Activated CD4-positive, CD25-positive, alpha-beta regulatory T cell (primary cell): ENCODE data around the gene HAO1.

Source experiments
- DNase-seq, 4 experiments: peaks; one replicate each; lab custom pipeline; 2025; lab: John Stamatoyannopoulos, UW

HAO1 gene

DNA sequence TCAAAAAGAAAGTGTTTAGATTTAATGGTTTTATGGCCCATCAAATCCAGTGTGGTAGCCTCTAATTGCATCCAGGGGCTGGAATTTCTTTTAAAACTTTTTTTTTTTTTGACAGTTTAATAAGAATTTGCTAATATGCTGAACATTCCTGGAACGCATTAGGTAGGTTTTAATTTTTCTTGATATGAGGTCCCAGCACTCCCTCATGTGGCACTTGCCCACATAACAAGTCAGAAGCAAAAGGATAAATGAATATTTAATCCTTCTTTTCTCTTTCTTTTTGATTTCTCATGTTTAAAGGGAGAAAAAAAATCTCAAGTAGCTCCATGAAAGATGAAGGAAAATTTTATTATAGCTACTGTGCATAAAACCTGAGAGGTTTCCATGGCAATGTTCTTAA is 13.5 kb downstream of the HAO1 start:
- no peak for DNase-seq

DNA sequence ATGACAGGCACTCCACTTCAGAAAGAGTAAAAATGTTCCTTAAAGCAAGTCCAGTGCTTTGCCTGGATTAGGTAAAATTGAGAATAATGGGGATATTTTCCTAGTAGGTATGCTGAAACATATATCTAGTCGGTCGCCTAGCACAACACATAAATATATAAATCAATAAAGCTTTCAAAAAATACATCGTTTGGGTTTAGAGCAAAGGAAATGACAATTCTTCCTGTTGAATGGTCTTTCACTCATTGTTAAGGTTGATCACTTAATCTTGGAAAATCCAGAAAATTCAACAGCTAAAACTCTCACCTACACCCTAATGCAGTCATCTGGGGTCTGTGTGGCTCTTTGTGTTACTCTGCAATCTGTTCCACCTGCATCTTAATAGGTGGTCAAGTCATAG is 13.9 kb downstream of the HAO1 start:
- no peak for DNase-seq

DNA sequence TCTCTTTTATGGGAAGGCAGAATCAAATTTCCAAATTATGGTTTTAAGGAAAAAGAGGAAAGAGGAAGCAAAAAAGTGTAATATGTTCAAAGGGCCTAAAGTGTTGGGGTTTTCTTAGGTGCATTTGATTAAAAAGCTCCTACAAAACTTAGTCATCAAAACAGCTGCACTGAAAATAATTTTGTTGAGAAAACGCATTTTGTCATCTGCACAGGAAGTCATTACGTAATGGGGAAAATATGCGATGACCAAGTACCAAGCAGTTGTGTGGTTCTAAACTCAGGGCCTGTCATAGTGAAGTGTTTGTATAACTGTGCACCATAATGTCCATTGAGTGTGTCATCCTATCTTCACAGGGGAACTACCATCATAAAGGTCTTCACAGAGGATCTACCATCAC is 15.6 kb downstream of the HAO1 start:
- no peak for DNase-seq

DNA sequence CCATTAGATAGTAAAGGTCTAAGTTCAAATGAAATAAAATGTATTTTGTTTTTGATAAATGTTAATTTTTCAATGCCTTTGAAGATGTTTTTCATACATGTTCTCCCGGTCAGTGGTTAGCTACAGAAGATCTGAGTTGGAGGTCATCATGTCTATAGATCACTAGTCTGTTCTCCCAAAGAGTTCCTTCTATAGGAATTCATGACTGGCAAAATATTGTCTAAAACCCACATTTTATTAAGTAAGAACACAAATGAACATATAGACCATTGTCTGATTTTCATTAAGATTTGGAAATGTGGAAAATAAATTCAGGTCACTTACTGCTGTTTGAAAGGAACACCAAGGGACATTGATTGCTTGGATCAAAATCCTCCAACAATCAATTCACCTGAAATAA is 23.6 kb downstream of the HAO1 start:
- DNase-seq = no peak

DNA sequence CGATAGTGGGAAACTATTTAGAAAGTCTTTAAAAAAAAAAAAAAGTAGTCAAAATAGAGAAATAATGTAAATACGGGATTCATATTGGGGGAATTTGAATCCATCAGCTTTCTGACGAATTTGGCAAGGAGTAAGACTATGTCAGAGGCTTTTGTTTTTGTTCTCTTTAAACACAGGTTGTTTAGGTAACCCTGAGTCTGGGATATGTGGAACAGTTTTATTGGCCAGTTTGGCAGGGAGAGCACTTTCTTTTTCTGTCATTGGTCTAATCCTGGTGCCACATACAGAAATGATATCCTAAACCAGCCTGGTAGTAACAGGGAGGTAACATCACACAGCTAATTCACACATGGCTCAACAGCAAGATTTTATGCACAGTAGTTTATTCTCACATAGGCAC is 27.7 kb downstream of the HAO1 start:
- no peak for DNase-seq

DNA sequence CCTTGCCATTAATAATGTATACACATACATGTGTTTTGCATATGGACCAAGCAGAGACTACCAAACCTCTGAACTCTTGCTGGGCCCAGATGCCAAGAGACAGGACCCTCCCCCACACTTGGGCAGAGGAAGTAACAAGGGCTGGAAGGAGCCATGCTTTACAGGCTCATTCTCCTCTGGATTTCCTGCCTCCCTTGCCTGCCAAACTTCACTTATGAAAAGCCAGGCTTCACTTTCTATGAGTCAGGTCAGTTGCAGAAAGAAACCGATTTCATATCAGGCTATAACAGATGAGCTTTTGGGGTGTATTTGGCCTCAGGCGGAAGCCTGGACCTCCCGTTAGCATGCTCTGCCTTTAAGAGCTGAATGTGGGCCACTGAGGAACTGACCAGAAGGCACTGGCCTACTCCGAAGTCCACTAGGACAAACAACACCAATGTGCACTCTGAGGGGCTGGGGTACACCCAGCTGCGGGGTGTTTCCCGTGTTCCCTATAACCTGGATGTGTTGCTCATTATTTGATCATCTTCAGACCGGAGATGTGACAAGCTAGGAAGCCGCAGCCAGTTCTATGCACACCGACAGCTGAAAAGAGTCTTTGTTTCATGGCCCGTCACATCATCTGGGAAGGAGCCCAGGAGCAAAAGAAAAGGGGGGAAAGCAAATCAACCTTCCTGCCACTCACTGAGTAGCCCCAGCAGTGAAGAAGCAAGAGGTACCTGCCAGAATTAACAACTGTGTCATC is 28.5 kb downstream of the HAO1 start:
- no peak for DNase-seq

DNA sequence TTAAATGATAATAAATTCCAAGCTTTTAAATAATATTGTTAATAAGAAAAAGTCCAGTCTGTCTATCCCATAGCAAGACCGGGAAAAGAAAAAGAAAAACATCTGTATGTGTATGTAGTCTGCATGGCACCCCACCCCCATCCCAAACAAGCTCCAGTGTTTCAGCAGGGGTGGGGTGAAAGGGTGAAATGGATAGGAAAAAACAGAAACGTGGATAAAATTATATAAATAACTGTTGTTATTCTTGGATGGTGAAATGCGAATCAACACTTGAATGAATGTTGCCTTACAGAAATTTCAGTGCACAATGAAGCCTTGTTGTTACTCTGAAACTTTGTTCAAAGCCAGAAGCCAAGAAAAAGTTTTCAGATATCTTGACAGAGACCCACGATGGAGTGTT is 31.4 kb downstream of the HAO1 start:
- DNase-seq = no peak

DNA sequence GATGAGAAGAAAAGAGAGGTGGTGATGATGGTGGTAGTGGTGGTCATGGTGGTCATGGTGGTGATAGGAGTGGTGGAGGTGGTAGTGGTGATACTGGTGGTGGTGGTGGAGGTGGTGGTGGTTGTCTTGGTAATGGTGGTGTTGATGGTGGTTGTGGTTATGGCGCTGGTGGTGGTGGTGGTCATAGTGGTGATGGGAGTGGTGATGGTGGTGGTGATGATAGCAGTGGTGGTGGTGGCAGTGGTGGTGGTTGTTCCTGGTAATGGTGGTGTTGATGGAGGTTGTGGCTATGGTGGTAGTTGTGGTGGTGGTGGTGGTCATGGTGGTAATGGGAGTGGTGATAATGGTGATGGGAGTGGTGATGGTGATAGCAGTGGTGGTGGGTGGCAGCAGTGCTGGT is 36.8 kb downstream of the HAO1 start:
- DNase-seq = no peak

DNA sequence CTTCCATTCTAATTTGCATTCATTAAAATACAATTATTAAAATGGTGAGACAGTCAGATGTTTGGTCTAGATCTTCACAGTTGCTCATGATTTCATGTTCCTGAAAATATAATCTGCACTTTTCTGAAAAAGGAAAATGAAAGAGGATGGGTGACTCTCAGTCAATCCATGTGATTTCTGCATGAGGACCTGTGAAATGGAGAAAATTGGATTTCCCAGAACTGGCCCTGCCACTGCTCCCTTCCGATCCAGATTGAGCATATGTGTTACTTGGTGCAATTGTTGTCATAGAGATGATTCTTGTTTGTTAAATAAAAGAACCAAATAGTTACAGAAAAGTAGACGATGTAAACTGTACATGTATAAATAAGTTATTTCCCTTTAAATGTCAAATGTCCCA is 37.4 kb downstream of the HAO1 start:
- no peak for DNase-seq

DNA sequence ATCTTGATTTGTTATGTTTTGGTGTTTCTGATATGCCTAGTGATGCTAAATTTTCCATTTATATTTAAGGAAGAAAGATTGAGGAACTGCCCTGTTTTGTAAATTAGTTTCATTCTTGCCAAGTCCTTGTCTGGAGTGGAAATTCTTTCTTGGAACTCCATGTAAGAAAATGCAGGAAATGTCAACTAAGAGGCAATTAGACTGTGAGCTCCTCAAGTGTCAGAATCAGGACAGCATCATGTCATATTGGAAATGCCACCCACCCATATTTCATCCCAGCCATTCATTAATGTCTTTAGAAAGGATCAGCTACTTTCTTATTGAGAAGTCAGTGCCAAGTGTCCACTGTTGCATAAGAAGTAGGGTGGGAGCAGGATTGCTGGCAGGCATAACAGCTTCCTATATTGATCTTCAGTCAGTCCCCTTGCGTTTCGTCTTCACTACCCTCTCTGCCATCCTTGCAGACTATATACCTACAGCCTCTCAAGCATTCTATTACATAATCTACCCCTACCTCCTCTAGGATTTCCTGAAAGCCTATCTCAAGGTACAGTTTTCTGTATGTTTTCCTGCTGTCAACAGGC is 42.4 kb downstream of the HAO1 start:
- DNase-seq = no peak

DNA sequence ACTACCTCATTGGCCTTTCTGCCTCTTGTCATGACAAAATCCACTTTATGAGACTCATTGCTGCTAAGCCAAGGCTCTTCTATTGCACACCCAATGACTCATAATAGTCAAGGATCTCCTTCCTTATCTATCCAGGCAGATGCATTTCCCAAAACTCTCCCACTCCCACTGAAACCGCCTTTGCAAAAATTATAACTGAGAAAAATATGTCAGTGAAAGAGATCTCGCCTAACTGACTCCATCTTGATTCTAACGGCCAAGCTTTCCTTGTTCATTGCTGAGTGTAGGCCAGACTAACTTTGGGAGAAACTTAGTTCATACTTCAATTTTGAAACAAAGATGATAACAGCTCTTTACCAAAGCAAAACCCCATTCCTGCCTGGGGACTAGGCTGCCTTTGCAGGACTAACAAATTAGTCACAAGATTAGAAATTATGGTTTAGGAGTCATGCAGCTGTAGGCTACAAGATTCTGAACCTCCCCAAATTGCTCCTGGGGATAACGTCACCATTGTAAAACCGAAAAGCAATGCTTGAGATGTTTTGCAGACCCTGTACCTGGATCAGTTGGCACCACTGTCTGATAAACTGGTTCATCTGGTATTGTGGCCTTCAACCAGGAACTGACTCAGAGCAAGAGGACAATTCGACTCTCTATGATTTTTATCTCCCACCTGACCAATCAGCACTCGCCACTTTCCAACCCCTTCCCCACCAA is 47.1 kb downstream of the HAO1 start:
- no peak for DNase-seq

DNA sequence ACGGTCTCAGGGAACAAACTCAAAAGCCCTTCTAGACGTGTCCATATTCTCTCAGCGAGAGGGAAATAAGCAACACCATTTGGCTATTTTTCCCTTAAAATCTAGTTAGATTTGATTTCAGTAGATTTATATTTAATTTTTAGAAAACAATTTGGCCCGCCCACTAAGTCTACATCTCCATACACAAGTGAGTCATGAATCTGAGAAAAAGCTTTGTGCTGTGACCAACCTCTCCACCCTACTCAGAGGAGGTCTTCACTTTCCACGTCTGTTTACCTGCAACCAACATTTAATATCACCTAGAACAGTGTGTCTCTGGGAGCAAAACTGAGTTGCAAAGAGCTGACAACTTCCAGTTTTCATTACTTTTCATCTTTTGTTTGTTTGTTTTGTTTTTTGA is 48.6 kb downstream of the HAO1 start:
- DNase-seq = no peak

DNA sequence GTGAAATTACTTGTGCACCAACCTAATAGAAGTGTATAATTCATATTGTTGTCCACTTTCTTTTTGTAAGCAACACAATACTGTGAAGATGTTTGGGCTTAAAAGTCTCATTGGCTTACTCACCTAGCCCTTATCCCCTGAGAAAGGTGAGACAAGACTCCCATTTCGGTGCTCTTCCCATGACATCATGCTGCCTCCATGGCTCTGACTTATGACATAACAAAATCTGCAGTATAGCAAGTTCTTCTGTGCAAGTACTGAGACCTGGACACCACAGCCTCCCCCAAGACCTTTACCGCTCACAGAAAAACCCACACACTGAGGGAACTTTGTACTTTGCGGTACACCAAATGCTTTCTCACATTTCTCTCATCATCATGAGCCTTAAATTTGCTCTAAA is 50.5 kb downstream of the HAO1 start:
- DNase-seq = no peak

DNA sequence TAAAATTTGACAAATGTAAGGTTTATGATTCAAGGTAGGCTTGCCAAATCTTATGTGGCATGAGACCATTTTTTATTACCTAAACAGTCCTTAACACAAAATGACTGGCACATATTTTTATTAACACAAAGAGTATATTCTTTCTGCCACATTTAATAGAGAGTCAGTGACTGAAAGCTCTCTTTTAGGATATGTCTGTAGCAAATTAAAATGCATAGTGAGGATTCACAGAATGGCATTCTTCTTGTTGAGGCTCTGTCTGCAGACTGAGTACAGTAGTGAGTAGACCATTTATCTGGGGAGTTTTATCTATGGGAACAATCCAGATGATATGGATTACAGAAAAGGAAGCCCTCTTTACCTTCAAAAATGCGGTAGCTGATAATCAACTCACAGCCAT is 56.5 kb downstream of the HAO1 start:
- DNase-seq = no peak

DNA sequence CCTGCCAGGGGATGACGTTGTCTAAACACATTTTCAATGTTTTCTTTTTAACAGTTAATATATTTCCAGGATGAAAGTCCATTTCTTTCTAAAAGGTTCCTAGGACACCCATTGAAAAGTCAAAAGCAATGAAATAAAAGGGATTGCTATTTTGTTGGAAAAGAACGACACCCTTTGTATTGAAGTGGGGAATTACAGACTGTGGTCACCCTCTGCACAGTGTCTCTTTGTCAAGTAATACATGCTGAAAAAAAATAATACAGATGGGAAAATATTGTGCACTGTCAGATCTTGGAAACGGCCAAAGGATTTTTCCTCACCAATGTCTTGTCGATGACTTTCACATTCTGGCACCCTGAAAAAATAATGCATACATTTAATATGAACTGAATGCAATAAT is 56.9 kb downstream of the HAO1 start:
- DNase-seq = no peak

DNA sequence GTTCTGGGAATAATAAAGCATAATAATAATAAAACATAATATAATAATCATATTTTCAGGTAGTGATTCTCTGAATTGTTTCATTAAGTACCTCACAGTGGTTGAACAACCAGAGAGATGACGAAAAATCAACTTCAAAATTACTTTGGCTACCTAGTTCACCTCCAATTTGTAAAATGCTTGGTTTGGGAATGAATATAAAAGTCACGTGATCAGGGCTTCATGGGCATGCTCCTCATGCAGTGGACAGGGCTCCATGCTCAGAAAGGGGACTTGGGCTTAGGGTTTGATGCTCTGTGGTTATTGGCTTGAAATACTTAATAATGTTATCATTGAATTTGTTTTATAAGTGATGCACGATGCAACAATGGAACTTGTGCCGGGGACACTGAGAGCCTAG is 58.2 kb downstream of the HAO1 start:
- no peak for DNase-seq

DNA sequence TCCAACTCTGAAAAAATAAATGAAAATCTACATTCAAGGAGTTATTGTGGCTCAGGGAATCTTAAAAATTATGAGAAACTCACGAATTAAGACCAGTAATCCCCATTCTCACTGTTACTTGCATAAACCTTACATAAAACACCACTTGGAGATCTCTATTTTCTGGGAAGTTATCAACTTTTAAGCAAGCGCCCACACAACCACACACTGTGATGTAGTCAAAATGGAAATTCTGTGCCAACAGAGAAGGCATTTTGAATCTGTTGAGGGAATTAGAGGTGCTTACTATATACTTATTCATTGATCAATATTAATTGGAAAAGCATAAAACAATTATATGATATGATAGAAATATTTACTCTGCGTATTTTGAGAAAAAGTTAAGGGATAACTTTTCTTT is 58.7 kb downstream of the HAO1 start:
- no peak for DNase-seq

DNA sequence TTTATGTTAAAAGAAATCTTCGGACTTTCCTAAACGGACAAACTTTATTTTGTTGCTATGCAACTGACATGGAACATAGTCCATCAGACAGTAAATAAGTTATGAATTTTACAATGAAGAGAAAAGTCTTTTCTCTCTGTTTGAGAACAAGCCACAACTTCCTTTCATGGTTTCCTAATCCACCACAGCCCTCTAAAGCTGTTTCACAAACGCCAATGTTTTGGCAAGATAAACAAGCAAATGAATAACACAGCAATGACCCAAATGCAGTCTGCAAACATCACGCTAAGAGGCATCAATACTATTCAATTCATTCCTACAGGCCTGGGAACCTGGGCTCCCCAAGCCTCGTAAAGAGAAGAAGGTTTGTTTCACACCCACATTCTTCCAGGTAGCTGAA is 60.4 kb downstream of the HAO1 start:
- DNase-seq = no peak

DNA sequence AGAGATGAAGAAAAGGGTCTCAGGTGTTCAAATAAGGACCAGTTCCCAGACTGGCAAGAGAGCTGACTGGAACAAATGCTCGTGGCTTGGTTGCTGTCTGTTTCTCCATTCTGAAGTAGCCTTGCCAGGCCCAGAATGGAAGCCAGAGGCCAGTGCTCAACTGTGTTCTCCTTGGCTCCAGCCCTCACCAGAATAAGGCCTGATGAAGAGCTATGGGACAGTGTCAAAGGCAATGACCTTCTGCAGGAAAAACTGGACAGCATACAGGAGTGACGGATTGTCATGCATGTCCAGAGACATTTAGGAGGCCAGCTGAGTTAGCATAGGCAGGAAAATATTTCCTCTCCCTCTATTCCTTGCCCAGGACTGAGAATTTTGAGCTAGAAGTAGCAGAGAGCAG is 72.2 kb downstream of the HAO1 start:
- DNase-seq = no peak

DNA sequence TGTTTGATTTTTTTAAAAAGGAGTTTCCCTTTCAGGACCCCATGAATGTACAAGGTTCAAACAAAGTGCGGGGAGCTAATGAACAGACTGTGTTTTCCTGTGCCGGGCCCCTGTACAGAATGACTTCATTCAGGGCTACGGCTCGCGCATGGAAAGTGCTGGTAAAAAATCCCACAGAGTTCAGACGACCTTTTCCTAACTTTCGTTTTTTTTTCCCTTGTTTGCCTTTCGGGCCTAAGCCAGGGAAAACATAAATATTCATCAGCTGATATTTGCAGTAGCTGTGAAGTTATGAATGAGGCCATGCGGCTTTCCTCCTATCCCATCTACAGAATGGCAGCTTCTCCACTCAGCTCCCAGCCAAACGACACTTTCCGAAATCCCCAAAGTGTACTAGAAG is 74.0 kb downstream of the HAO1 start:
- no peak for DNase-seq

DNA sequence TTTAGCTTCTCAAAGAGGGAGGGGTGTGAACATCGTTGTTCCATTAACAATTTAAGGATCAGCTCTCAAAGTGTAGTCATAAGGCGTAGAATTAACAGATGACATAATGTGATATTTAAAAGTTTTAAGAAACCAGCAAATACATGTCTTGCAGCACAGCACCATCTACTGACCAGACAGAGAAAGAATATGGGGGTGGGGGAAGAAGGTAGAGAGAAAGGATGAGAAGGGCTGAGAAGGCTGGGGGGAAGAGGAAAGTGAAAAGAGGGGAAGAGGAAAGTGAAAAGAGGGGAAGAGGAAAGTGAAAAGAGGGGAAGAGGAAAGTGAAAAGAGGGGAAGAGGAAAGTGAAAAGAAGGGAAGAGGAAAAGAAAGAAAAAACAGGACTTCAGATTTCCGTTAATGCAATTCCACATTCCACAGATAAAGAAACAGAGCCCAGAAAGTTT is 80.9 kb downstream of the HAO1 start:
- DNase-seq = no peak

DNA sequence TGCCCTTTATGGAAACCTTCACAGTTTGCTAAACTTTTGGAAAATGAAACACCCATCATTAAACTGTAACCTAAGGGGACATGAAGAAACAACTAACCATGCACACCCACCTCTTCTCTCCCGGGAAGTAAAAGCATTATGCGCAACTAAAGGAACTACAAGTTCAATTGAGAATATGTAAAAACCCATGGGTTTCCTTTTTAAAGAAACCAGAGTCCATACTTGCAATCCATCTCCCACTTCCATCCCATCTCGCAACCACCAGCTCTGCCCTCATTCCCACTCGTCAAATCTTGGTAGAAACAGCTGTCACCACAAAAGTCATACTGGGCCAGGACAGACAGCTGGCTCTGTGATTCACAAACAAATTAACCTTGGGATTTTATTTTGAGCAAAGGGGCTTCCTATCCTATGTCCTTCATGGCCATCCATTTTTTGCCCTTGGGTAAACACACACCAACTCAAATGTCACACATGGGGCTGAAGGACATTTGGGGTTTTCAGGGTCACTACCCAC is 81.5 kb downstream of the HAO1 start:
- no peak for DNase-seq

DNA sequence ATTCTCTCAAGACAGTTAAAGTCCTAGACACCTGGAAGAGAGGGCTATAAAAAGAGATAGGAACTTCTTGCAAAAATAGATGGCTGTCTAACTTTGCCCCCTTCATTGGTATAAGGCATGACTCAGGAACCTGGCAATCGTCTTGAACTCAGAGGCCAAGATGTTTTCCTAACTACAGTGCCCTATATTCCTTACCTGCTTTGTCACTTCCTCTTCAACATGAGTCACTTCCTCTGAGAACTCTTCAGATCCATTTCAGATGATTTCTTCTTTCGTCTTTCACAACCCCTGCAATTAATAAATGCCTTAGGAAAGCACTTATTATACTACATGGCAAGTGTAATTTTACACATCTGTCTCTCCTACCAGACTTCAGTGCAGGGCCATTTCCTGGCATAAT is 83.5 kb downstream of the HAO1 start:
- no peak for DNase-seq
